Umbilical cord (tissue), 2 donors: ENCODE measurements around the gene SLC66A3. TPM values are rescaled to one million over a fixed set of nuclear protein-coding genes. Genes with fewer than 3 reads are reported as not detected.
A peak's percentile ranks its signal among the peaks of the same experiment; 100 is the strongest.

Source experiments
- DNase-seq: peaks from one replicate; pipeline ENCODE4 v3.0.0-alpha.2; 2015; ENCODE audit warnings: low spot score
- total RNA-seq: library from RNA; depleted of rRNA; stranded (reverse); fragments of >200 nt; gene quantifications from one replicate; pipeline ENCODE4 v1.2.3, GENCODE V29; 2014; ENCODE audit warnings: low replicate concordance; ENCODE audit not compliant: insufficient read depth

SLC66A3 gene
- total RNA-seq, 1 donor from 2014 or later, result 84.7 TPM

- no peak for DNase-seq
Observed at GRCh38 chr2:11134349-11134748, 20.9 kb upstream of the SLC66A3 start.

- DNase-seq, result no peak
Observed at GRCh38 chr2:11140492-11140891, 14.8 kb upstream of the SLC66A3 start.

DNA sequence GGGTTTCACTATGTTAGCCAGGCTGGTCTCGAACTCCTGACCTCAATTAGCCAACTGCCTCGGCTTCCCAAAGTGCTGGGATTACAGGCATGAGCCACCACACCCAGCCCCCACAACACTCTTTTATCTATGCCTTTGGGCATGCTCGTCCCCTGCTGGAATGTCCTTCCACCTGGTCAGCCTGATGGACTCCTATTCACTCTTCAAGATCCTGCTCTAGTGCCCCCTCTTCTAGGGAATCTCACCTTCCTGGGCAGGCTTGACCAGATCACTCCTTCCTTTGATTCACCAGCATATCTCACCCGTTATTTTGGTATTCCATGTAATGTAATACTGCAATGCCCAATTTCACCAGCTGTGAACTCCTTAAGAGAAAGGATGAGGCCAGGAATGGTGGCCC is 13.9 kb upstream of the SLC66A3 start:
- DNase-seq, result no peak

- DNase-seq, result no peak
Observed at GRCh38 chr2:11142330-11142729, 12.9 kb upstream of the SLC66A3 start.

DNA sequence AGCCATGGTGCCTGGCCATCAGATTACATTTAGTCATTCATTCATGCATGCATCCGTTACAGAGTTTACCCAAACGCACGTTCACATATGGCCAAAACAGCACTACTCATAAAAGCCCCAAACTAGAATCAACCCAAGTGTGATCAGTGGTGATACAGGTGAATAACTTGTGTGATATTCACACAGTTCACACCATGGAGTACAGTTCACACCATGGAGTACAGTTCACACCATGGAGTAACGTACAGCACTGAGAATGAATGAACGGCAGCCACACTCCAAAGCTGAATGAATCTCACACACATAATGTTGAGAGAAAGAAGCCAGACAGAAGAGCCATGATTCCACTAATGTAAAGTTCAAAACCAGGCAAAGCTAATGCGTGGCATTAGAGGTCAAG is 12.3 kb upstream of the SLC66A3 start:
- DNase-seq, result no peak

DNA sequence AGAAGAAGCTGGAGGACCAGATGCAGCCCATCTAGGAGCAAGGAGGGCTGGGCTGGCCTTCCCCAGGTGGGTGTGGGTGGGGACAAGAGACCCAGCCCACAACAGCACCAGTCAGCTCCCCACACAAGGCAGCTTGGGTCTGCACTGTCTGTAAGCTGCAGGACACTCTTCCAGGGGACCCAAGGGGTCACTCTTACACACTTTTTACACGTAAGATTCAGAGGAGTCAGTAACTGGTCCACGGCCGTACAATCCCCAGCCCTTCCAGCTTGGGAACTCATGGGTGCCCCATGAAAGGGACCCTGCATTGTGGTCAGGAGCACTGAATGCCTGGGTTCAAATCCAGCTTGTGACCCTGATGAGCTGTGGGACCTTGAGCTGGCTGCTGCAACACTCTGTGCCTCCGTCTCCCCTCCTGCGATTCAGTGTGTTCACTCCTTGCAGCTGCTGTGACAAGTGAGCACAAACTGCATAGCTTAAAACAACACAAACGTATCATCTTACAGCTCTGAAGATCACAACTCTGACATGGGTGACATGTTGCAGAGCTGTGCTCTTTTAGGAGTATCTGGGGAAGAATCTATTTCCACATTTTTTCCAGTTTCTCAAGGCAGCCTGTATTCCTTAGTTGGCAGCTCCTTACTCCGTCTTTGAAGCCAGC is 11.1 kb upstream of the SLC66A3 start:
- no peak for DNase-seq

DNA sequence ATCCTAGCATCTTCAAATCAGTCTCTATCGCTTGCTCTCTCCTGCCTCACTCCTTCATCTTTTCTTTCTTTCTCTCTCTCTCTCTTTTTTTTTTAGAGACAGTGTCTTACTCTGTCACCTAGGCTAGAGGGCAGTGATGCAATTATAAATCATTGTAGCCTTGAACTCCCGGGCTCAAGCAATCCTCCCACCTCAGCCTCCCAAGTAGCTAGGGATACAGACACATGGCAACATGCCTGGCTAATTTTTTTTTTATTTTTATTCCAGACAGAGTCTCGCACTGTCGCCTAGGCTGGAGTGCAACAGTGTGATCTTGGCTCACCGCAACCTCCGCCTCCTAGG is 10.6 kb upstream of the SLC66A3 start:
- DNase-seq, result no peak

GRCh38 chr2:11145350-11145749 is 9.9 kb upstream of the SLC66A3 start:
- no peak for DNase-seq

- no peak for DNase-seq
Observed at GRCh38 chr2:11146076-11146475, 9.2 kb upstream of the SLC66A3 start.

DNA sequence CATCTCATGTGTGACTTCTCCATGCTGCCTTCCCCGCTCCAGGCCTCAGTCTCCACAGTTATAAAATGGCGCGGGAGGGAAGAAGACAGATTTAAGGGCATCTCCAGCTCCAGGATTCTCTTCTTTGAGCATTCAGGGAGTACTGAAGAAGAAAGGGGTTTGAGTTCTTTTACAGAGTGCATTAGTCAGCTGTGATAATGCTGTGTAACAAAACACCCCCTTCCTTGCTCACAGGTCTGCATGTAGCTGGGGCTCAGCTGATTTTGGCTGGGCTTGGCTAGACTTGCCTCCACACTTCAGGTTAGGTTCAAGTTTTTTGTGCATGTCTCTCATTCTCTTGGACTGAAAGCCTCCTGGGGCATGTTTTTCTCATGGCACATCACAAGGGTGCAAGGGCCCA is 8.0 kb upstream of the SLC66A3 start:
- DNase-seq, result no peak

- no peak for DNase-seq
Observed at GRCh38 chr2:11152591-11152990, 2.7 kb upstream of the SLC66A3 start.

- no peak for DNase-seq
Observed at GRCh38 chr2:11154016-11154922, 998 bp upstream of the SLC66A3 start.

DNA sequence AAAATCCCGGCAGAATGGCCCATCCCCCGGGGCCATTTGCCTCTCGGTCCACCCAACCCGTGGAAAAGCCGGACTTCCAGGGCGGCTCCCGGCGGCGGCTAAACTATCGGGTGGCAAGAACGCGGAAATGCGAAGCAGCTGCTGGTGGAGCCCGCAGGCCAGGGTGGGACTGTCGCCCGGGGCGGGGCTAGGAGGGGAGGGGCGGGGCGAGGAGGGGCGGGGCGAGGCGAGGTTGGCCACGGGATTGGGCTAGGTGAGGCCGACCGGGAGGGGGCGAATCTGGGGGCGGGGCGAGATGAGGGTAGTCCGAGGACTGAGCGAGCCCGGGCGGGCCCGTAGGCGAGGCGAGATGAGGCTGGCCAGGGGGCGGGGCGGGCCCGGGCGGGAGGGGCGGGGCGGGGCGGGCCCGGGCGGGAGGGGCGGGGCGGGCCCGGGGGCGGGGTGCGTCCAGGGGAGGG is 315 bp upstream of the SLC66A3 start:
- DNase-seq, result peak; percentile 97

DNA sequence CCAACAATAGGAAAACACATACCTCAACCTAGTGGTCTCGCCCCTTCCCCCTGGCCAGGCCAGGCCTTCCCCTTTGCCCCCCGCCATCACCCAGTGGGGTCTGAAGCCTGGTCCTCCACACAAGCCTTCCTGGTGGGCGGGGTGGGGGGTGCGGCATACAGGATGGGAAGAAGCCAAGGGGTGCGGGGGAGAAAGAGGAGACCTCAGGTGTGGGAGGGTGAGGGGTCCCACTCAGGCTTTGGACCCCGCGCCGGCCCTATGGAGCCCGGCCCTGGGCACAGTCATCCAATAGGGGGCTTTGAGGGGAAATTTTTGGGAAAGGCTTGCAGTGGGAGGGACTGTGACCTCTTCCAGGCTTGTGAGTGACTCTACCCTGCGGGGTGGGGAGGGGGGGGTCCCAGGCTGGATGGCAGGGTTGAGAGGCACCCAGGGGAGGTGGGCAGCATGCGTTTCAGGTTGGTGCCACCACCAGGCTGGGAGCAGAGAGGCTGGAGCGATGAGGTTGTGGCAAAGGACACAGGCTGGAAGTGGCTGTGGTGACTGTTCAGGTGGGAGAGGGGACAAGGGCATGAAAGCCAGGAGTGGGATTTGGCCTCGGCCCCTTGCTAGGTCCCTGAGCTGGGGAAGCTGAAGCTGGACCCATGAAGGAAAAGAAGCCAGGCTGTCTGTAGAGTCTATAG is 1.3 kb downstream of the SLC66A3 start:
- DNase-seq, result no peak

DNA sequence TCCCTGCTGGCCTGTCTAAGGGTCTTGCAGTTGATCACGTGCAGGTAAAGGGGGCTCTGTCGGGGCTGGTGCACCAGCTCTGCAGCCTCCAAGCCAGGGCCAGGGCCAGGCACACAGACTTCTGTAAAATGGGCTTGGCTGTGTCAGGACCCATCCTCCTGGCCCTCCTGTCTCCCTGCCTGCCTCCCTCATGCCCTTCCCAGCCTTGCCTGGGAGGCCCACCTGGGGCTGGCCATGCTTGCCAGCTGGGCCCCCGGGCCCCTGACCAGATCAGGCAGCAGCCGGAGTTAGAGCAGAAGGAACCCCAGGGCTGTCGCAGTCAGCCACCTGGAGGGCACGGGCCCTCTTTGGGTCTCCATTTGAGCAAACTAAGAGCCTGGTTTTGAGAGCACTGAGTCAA is 2.0 kb downstream of the SLC66A3 start:
- no peak for DNase-seq

DNA sequence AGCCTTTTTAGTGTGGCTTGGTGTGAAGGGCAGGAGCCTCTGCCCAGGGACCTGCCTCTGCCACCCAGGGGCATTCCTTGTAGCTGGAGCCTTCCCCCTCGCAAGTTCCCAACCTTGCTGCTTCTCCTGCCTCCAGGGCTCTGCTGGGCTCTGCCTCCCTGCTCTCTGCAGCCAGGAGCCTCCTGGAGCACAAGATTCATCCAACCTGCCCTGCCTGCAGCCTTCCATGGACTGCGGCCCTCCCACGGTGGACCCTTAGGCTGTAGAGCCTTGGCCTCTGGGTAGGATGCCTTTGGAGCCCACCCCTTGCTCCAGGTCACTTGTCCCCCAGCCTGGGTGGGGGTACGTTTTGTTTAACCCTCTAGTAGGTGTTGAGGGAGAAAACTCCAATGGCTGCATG is 2.5 kb downstream of the SLC66A3 start:
- no peak for DNase-seq

GRCh38 chr2:11158916-11159573 is 3.8 kb downstream of the SLC66A3 start:
- DNase-seq, result no peak

DNA sequence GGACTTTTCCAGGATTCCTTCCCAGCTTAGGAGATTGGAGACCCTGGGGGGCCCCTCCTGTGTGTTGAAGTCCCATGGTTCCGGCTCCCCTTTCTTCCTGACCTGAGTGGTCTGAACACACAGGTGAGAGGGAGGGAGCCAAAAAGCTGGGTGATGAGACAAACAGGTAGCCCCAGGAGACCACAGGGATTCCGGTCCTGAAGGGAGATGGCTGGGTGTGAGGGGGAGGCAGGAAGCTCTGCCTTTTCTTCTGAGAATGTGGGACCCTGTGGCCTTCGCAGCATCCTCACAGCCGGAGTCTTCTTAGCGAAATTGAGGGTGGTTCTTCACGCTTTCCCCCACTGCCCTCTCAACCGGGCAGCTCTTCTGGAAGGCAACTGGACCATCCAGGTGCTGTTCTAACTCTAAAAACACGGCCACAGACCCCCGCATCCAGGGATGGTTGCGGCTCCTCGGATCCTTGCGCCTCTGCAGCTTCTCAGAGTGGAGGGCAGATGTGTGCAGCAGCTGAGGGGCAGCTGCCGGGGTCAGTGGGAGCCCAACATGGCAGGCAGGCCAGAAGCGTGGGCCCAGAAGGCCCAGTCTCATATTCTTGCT is 4.4 kb downstream of the SLC66A3 start:
- DNase-seq, result no peak

GRCh38 chr2:11160256-11160655 is 5.0 kb downstream of the SLC66A3 start:
- DNase-seq, result no peak

DNA sequence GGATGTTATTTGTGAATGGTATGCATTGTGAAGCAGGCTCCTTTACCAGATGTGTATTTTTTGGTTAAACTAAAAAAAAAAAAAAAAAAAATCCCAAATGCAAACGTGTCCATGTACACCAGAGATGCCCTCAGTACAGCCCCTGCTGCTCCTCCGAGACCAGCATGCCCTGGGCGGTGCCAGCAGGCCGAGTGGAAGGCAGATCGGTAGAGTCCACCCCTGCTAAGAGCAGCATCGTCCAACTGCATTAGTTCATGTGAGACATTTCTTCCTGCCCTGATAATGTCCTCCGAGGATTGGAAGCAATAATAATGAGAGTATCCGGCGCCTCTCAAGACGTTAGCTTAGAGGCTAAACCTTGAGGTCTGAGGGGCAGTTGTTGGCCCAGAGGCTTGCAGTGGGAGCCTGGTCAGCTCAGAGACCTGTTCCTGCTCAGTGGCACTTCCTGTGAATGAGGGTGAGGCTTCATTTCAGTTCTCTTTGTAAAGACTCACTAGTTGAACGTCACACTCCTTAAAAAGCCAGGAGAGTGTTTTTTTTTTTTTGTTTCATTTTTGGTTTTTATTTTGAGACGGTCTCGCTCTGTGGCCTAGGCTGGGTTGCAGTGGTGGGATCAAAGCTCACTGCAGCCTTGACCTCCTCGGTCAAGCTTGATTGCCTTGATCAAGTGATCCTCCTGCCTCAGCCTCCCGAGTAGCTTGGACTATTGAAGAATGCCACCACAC is 5.6 kb downstream of the SLC66A3 start:
- no peak for DNase-seq

- no peak for DNase-seq
Observed at GRCh38 chr2:11161747-11162146, 6.5 kb downstream of the SLC66A3 start.
